Adrenal gland (tissue), 5 donors: Measurements from ENCODE around the gene RSL1D1.

Experiments used
- CTCF ChIP-seq, 6 experiments: fragments of 450-650 bp in 4 of 6; fragments of 200-600 bp in 2 of 6; sonication (generic) in 1 of 6; IDR thresholded peaks; 1 replicate in 5 of 6; 2 replicates in 1 of 6; pipeline versions ENCODE4 v1.5.1 to v1.8.0; 2016 to 2021; ENCODE audit warnings: antibody characterized with exemption in 6 of 6, mild to moderate bottlenecking in 2 of 6, moderate library complexity in 1 of 6
- POLR2A ChIP-seq, 2 donors: fragments of 450-650 bp; IDR thresholded peaks; one replicate each; pipeline ENCODE4 v1.6.1; 2017; ENCODE audit warnings: antibody characterized with exemption in 2 of 2, mild to moderate bottlenecking in 2 of 2, moderate library complexity in 1 of 2
- donor health status: DM: no; HTN: no; CAD: no.

DNA sequence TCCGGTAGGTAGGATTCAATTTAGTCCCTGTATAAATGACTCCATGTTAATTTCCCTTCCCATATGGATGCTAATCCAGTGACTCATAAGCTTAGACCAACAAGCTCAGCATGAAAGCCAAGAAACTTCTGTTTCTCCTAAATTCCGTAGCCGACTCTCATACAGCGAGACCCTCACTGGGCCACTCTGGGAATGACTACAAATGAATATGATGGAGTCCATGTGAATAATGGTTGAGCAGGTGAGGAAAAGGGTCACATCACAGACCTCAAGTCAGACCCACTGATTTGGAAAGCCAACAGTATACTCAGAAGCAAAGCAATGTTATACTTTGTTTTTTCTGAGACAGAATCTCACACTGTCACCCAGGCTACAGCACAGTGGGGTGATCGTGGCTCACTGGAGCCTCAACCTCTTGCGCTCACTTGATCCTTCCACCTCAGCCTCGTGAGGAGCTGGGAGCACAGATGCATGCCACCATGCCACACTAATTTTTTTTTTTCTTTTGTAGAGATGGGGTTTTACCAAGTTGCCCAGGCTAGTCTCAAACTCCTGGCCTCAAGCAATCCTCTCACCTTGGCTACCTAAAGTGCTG lies 14.6 kb downstream of the RSL1D1 start:
- TF ChIP-seq CTCF (IDR thresholded peaks at IDR 0.05), result no peak
- TF ChIP-seq POLR2A (IDR thresholded peaks at IDR 0.05), result no peak
